ENCODE data around the gene IFNA2. TPM values are rescaled to one million over a fixed set of nuclear protein-coding genes. Genes with fewer than 3 reads are reported as not detected.

Gene IFNA2
- total RNA-seq, 1 experiment from 2014 or later: not detected

DNA sequence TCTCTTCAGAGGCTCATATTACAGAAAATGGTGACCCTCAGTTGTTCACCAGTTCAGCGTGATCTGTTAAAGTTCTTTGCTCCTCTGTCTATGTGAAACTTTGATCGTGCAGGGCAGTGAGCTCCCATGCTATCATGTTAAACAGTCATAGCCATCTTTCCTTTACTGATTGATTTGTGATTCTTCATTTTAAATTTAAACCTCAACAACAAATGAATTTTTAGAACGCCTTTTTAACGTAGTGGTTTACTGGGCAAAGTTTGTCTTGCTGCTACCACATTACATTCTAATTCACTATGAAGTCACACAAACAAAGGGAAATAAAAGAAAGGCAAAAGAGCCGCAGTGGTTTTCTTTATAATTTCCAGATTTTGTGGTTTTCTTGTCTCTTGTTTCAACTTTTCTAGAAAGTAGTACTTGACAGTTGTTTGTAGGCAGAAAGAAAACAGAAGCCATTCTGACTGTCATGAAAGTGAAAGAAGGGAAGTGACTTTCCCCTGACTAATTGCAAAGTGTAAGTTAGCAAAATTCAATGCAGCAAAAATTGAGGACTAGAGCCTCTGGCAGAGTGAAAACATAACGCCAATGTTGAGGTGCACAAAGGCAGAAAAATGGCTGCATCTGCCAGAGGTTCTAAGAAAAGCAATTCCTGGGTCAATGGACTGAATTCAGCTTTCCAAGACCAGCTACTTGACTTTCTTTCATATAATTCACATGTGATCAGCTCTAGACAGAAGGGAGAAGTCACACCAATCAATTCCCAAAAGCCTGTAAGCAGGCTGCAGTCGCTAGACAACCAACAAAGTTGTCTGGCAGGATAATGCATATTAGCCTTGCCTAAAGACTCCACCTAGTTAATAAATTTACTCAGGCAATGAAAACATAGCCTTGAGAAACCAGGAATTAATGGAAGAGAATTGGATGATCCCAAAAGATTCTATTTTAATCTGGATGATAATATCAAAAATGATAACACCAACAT, 27.4 kb downstream of the IFNA2 start:
- H3K79me2 ChIP-seq (ENCODE audit: low read depth): no peaks in the 10 kb centered on the region
- H3F3A ChIP-seq (ENCODE audit: insufficient read depth, low read depth): no peaks in the 10 kb centered on the region
- H3K4me2 ChIP-seq: no peak overlapping the region
- no peak overlapping the region for H2AFZ ChIP-seq
- intact Hi-C loops (cut with micrococcal nuclease; ENCODE audit: unreplicated experiment): no loop called here
- no peak for TF ChIP-seq EZH2 (IDR thresholded peaks at IDR 0.05; ENCODE audit: low read depth)
- TF ChIP-seq, protein P1, sequence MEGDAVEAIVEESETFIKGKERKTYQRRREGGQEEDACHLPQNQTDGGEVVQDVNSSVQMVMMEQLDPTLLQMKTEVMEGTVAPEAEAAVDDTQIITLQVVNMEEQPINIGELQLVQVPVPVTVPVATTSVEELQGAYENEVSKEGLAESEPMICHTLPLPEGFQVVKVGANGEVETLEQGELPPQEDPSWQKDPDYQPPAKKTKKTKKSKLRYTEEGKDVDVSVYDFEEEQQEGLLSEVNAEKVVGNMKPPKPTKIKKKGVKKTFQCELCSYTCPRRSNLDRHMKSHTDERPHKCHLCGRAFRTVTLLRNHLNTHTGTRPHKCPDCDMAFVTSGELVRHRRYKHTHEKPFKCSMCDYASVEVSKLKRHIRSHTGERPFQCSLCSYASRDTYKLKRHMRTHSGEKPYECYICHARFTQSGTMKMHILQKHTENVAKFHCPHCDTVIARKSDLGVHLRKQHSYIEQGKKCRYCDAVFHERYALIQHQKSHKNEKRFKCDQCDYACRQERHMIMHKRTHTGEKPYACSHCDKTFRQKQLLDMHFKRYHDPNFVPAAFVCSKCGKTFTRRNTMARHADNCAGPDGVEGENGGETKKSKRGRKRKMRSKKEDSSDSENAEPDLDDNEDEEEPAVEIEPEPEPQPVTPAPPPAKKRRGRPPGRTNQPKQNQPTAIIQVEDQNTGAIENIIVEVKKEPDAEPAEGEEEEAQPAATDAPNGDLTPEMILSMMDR (conservative IDR thresholded peaks at IDR 0.05): no peak
- H3K27me3 ChIP-seq (ENCODE audit: insufficient read depth, low read depth): no peaks in the 10 kb centered on the region
- DNase-seq: no peak
- no peaks in the 10 kb centered on the region for H3K36me3 ChIP-seq (ENCODE audit: low read depth)
- H3K9me2 ChIP-seq (ENCODE audit: insufficient read depth): no peaks in the 10 kb centered on the region
- ChIA-PET CTCF (no interaction called here), POLR2A (ENCODE audit: unreplicated experiment) (no interaction called here)
- H3K4me3 ChIP-seq: no peak overlapping the region
- no TSS peak for BruUV-seq (replicated peaks)
- H3K4me1 ChIP-seq (replicated peaks; ENCODE audit: insufficient read depth): no peaks in the 10 kb centered on the region
- no peak overlapping the region for H3K27ac ChIP-seq
- no peaks in the 10 kb centered on the region for H4K20me1 ChIP-seq (ENCODE audit: insufficient read depth)
- no peaks in the 10 kb centered on the region for H3K9me3 ChIP-seq (ENCODE audit: insufficient read depth, low read depth)

DNA sequence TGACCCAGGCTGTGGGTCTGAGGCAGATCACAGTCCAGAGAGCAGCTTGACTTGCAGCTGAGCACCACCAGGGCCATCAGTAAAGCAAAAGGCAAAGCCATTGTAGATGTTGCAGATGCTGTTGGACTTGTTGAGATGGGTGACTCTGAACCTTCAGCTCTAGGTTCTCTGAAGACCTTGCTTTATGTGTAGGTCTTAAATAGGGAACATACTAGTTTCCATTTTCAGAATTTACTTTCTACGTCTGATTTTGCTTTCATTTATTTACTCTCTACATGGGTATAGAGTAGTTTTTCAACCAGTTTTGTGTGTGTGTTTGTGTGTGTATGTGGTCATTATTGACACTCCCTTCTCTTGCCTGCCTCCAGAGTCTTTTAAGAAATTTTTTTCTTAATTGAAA, 34.4 kb downstream of the IFNA2 start, which contains the start of gene IFNA6:
IFNA6 (minus strand) TSS at position 101 of the 400 bp plus-strand sequence; CDS start at position 101, 0 bp downstream.
- Histone ChIP-seq H3K27me3 (ENCODE audit: insufficient read depth, low read depth) (no peaks in the 10 kb centered on the region), H4K20me1 (ENCODE audit: insufficient read depth) (no peaks in the 10 kb centered on the region), H3F3A (ENCODE audit: insufficient read depth, low read depth) (no peaks in the 10 kb centered on the region), H3K9me2 (ENCODE audit: insufficient read depth) (no peaks in the 10 kb centered on the region), H3K9me3 (ENCODE audit: insufficient read depth, low read depth) (no peaks in the 10 kb centered on the region), H3K4me2 (no peak within 1 kb of the TSS), H3K4me1 (replicated peaks; ENCODE audit: insufficient read depth) (no peaks in the 10 kb centered on the region), H2AFZ (no peak within 1 kb of the TSS), H3K27ac (no peak within 1 kb of the TSS), H3K79me2 (ENCODE audit: low read depth) (no peaks in the 10 kb centered on the region), H3K36me3 (ENCODE audit: low read depth) (no peaks in the 10 kb centered on the region), H3K4me3 (no peak within 1 kb of the TSS)
- DNase-seq: no peak
- CTCF ChIA-PET: no interaction called here
- POLR2A ChIA-PET (ENCODE audit: unreplicated experiment): no interaction called here
- TF ChIP-seq, protein P1 (conservative IDR thresholded peaks at IDR 0.05): no peak
- TF ChIP-seq EZH2 (IDR thresholded peaks at IDR 0.05; ENCODE audit: low read depth): no peak
- no TSS peak for BruUV-seq (replicated peaks)
- intact Hi-C loops (cut with micrococcal nuclease; ENCODE audit: unreplicated experiment): no loop called here

DNA sequence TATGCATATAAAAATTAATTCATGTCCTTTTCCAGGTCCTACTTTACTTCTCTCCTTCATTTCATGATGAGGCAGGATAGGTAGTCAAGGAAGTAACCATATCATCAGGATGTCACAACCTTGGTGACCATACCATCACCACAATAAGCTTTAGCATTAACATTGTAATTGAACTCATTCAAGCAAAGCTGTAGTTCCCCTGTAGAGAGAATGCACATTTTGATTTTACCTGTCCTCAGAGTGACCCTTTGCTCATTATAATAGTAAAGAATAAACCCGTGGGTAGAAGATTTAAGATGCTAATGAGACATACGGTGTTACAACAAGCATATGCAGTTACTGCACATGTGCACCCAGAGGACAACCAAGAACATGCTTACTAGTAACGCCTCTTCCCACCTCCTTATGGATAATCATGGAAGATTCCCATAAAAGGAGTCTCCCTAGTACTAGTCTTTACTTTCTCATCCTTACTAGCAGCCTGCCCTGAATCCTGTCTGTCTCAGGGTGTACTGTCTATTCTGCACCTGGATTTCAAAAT, 36.7 kb downstream of the IFNA2 start:
- intact Hi-C loops (cut with micrococcal nuclease; ENCODE audit: unreplicated experiment): no loop called here

More for the DNA sequence above, 36.7 kb downstream of the IFNA2 start:
- Histone ChIP-seq H3K4me2 (no peak overlapping the region), H3K4me3 (no peak overlapping the region), H3K27me3 (ENCODE audit: insufficient read depth, low read depth) (no peaks in the 10 kb centered on the region), H3F3A (ENCODE audit: insufficient read depth, low read depth) (no peaks in the 10 kb centered on the region), H4K20me1 (ENCODE audit: insufficient read depth) (no peaks in the 10 kb centered on the region), H3K9me2 (ENCODE audit: insufficient read depth) (no peaks in the 10 kb centered on the region), H3K79me2 (ENCODE audit: low read depth) (no peaks in the 10 kb centered on the region), H3K9me3 (ENCODE audit: insufficient read depth, low read depth) (no peaks in the 10 kb centered on the region), H3K4me1 (replicated peaks; ENCODE audit: insufficient read depth) (no peaks in the 10 kb centered on the region), H3K36me3 (ENCODE audit: low read depth) (no peaks in the 10 kb centered on the region), H2AFZ (no peak overlapping the region), H3K27ac (no peak overlapping the region)
- POLR2A ChIA-PET (ENCODE audit: unreplicated experiment): no interaction called here
- TF ChIP-seq EZH2 (IDR thresholded peaks at IDR 0.05; ENCODE audit: low read depth): no peak
- TF ChIP-seq, protein P1 (conservative IDR thresholded peaks at IDR 0.05): no peak
- CTCF ChIA-PET: no interaction called here
- DNase-seq: no peak
- BruUV-seq (replicated peaks): no TSS peak
